HG03196 (cell line): ENCODE measurements around the gene GMDS.
"Not testable (repeated sequence)": the region's sequence is repeated elsewhere in the genome, so short reads cannot be mapped to it uniquely, and the experiment has no call there.

Experiments
- ATAC-seq: cut with Tn5 transposase; IDR thresholded peaks from one replicate; pipeline ENCODE4 v1.9.1; 2021; ENCODE audit not compliant: unreplicated experiment

The GMDS gene

DNA sequence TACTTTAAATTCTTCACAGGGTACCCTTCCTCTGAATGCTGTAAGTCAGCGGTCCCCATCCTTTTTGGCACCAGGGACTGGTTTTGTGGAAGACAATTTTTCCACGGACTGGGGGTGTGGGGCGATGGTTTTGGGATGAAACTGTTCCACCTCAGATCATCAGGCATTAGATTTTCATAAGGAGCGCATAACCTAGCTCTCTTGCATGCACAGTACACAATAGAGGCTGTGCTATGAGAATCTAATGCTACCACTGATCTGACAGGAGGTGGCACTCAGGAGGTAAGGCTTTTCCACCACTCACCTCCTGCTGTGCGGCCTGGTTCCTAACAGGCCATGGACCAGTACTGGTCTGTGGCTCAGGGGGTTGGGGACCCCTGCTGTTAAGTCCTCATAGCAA is 399.9 kb downstream of the GMDS start:
- ATAC-seq: not testable (repeated sequence)

DNA sequence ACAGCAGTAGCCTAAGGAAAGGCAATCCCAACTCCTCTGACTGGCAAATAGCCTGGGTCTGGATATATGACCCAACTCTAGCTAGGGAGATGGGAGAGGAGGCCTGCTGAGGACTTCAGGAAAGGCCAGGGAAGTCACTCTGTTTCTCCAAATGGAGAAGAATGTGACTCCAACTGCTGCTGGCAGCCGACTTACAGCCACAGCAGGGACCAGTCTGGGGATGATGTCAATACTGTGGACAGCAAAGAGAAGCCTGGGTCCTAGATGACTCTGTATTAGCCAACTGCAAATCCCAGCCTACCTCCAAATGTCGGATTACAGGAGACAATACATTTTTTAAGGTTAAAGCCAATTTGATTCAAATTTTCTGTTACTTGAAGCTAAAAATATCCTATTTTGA is 403.1 kb downstream of the GMDS start:
- no peak for ATAC-seq

DNA sequence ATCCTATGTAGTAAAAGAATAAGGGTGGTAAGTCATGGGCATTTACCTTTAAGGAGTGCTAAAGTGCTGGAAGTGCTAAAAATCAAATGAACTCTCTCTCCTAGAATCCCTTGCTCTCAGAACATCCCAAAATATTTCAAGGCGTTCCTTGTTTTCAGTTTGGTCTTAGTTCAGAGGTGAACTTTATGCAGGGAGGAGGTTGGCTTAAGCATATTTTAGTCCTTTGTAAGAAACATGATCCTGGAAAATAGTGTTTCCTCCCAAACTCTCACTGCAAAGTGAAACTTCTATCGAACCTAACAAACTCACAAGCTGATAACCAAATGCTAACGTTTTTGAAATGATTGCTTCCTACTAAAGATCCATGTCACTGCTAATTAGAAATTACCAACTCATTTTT is 404.3 kb downstream of the GMDS start:
- no peak for ATAC-seq

GRCh38 chr6:1840491-1841121 is 404.8 kb downstream of the GMDS start:
- no peak for ATAC-seq

DNA sequence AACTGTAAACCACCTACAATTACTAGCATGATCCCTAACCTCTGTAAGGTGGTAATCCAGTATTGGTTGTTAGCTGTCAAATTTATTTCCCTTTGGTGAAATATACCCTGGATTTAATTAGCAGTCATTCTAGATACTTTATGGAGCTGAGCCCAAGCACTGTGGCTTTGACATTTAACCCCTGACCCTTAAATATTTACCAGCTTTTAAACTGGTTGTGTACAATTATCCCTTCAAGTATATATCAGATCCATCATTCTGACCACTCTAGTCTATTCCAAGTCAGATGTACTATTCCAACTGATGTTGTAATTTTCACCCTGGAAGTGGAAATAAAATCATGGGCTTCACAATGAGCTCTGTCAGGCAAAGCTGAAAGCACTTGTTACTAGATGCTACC is 406.0 kb downstream of the GMDS start:
- no peak for ATAC-seq

DNA sequence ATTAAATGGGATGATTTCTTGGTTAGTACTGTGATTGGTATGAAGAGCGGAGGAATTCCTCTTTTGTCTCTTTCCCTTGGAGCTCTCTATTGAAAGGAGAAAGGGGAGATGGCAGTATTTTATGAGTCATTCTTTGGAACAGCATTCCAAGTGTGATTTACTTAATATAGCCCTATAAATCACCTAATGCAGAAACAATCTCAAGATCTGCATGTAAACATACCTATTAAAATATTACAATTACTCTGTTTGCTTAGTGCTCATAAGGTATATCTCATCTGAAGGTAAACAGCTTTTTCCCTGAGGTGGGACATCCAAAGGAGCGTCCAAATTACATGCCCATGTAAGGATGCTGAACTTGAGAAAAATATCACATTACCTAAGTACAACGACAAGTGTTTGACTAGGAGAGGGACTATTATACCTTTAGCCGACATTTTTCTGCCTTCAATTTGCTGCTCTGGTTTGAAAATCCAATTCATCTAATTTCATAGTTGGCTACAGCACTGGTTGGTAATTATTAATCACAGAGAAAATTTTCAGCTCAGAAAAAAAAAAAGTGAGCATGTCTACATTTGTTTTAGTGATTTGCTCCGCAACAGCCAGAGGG is 406.7 kb downstream of the GMDS start:
- no peak for ATAC-seq

DNA sequence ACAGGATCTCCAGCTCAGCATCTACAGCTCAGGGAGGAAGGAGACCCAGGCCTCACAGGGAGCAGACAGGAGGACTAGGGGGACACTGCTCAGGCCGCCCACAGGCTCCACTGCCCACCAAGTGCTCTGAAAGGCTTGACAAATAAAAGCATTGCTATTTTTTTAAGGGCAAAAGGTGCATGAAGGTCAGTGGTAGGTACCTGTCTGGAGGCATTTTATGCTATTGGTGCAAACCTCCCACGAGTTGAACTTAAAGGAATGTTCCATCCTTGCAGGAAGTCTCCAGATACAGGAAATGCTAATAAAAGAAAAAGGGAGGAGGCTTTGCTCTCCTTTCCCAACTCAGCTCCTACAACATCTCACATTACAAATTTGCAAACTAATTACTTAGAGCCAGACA is 407.6 kb downstream of the GMDS start:
- no peak for ATAC-seq

- ATAC-seq: no peak
Observed at GRCh38 chr6:1836690-1837089, 408.7 kb downstream of the GMDS start.

DNA sequence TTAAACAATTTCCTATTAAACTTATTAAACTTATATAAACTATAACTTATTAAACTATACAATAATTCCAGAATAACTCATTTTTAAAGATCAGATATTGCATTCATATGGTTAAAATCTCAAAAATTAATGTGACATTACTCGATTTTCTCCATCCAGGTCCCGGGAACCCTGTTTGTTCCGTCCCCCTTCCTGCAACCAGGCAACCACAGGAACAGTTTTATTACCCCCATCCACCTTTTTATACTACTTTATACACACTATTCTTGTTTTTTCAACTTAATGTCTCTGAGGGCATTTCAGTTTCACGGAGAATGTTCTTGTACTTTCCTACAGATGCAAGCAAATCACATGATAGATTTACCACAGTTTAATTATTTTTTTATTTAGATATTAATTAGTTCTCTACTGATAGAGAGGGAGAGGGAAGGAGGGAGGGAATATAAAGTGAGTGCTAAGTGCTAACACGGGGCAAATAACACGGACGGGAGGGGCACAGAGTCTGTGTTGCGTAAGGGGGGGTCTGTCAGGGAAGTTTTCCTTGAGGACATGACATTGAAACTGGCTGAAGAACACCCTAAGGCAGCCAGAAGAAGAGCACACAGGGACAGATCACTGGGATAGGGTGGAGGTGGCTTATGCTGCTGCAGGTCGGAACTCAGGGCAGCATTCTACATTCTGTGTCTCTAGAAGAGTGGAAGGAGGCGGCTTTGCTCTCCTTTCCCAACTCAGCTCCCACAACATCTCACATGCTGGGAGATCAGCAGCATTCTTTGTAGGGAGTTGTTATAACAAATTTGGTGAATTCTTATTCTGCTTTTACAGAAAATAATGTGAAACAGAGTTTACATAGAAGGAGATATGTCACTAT is 410.5 kb downstream of the GMDS start:
- no peak for ATAC-seq

- no peak for ATAC-seq
Observed at GRCh38 chr6:1834207-1834606, 411.2 kb downstream of the GMDS start.

DNA sequence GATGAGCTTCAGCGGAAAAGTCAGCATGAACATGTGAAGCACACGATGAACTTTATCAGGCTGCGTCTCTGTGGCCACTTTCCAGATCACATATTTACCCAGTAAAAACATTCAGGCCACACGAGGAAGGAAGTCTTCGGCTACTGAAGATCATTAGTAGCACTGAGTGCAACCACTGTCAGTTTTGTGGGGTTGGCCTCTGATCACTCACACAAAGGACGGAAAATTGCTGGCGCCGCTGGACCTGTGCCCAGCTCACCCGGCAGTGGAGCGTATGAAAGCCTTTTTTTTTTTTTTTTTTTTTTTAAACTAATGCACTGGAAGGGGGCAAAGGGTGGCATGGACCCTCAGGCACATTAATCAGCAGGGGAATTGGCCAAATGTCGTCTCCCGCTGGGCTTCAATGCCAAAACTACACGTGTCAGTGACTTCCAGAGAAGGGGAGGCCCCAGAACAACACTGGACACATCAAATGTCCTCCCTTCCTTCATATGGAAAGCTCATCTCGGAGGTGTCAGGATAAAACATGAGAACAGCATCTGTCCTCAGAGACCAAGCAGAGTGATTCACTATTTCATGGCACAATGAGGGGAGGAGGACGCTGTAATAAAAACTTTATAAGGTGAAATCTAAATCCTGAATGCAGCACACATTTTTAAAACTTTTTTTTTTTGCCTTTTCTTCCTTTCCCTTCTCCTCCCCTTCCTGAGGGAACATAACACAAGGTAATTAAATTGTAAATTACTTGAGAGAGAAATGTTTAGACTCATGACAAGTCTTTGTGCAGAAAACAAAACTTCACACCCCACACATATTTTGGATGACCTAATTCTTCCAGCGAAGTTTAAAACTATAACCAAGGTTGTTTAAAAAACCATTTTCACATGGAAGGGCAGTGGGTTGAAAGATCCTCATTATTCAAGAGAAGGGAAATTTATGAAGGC is 412.3 kb downstream of the GMDS start:
- ATAC-seq: no peak

DNA sequence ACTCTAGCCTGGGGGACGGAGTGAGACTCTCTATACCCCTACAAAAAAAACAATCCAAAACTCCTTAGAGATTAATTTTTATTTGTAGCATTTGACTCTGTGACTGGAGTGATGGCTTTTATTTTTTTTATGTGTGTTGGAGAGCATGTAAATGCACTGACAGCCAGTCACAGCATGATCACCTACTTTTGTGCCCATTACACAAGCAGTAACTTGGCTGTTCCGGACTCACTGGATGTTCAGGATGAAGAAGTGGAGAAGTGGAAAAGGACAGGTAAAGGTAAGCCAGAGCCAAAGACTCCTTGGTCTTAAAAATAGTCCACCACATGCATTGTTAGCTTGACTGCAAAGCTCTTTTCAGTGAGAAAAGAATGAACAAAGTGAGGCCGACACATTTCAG is 413.0 kb downstream of the GMDS start:
- no peak for ATAC-seq

DNA sequence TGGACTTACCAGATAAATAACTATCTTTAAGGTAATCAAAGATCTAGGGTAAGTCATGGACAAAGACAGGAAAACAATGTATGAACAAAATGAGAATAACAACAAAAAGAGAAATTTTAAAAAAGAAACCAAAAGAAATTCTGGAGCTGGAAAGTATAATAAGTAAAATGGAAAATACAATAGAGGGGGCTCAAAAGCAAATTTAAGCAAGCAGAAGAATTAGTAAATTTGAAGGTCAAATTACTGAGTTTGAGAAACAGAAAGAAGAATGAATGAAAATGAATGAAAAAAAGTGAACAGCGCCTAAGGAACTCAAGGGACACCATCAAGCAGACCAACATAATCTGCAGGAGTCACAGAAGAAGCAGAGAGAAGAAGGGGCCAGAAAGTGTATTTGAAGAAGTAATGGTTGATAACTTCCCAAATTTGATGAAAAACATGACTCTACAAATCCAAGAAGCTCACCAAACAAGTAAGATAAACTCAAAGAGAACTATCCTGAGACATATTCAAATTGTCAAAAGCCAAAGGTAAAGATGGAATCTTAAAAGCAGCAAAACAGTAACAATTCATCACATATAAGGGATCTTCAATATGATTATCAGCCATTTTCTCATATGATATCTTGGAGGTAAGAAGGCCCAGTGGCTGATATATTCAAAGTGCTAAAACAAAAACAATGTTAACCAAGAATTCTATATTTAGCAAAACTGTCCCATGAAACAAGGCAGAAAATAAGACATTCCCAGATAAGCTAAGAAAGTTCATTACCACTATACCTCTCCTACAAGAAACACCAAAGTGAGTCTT is 417.2 kb downstream of the GMDS start:
- no peak for ATAC-seq

GRCh38 chr6:1825926-1826325 is 419.5 kb downstream of the GMDS start:
- no peak for ATAC-seq

- no peak for ATAC-seq
Observed at GRCh38 chr6:1825277-1825676, 420.1 kb downstream of the GMDS start.

DNA sequence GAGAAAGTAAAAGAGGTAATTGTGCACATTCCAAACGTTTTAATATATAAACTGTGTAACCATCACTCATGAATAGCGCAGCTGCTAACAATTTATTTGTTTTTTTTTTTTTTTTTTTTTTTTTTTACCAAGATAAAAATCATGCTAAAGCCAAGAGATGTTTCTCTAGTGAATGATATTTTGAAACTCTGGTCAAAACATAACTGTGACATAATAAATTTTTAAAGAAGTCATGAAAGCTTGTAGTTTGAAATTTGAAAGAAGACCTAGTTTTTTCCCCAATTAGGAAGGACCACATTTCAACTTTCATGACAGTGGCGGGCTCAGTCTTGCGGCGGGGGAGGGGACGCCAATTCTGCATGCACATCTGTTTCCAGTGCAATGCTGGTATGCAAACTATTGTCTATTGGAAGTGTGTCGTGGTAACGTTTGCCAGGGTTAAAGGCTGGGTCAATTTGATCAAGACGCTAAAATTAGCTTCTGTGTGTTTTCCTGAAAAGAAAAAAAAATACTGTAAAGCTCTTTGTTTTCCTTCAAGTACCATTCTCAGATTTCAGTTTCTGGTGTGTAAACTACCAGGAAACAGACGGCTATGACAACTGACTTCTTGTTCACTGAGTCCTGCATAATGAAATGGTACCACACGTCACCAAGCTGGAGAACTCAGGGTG is 423.8 kb downstream of the GMDS start:
- ATAC-seq: no peak

GRCh38 chr6:1821164-1821512 is 424.3 kb downstream of the GMDS start:
- no peak for ATAC-seq

DNA sequence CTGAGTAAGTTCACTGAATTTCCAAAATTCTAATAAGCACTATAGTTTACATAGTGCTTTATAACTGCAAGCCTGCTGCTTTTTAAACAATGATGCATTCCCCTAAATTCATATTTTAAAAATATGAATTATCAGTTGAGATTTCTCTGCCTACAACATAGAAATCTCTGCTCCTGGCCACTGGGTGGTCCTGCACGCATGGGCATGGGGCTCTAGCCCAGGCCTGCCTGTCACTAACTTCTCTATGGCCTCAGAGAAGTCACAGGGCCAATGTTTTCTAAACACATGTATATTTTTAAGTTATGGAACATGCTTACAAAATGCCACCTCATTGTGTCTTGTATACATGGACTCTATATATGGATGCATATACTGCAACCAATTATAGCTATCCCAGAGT is 424.7 kb downstream of the GMDS start:
- no peak for ATAC-seq

DNA sequence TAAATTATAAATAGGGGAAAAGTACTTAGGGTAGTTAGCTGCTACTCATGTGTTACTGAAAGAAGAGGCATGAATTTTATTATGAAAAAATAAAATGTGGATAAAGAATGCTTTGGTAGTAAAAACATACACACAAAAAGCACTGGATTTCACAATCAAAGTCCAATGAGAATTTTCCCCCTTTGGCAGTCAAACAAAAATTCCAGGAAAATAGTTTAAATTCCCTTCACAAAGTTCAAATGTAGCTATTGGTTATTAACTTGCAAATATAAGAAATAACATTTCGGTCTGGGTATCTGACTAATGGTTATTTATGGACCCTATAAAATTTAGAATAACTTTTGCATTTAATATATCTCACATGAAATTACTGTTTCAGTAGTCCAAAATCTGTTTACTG is 425.2 kb downstream of the GMDS start:
- no peak for ATAC-seq

GRCh38 chr6:1819007-1819406 is 426.4 kb downstream of the GMDS start:
- ATAC-seq: no peak
